Posterior vena cava (tissue), 2 donors: Measurements from ENCODE around the gene KIAA0825. TPM values are rescaled to one million over a fixed set of nuclear protein-coding genes. Genes with fewer than 3 reads are reported as not detected.
"Not testable (repeated sequence)": the region's sequence is repeated elsewhere in the genome, so short reads cannot be mapped to it uniquely, and the experiment has no call there.

ENCODE experiments used
- DNase-seq: peaks from one replicate; pipeline ENCODE4 v3.0.0-alpha.2; 2020; ENCODE audit warnings: low spot score
- intact Hi-C, 2 donors: fragments of 100-400 bp; cut with DNase I; formaldehyde crosslinking; loops; one replicate each; pipeline versions ENCODE4 v1.14.1 to v1.14.2; 2022 to 2023
- total RNA-seq, 2 donors: library from RNA; stranded (reverse); fragmentation: NEBNext Ultra II Directional; extraction: Animal tissue kit (Norgen Biotek cat#: 25700); gene quantifications; one replicate each; pipeline ENCODE4 v1.2.1, GENCODE V29; 2021
- donor health status: DM: yes; HTN: yes; CAD: no.
- donor health status: DM: yes; HTN: yes; CAD: no.

The KIAA0825 gene
- total RNA-seq, 2 donors from 2014 or later = 4.7 to 4.8 TPM

GRCh38 chr5:94168151-94168550, 450.3 kb downstream of the KIAA0825 start:
- intact Hi-C loops = no loop called here
- DNase-seq = no peak

GRCh38 chr5:94161801-94162200, 456.6 kb downstream of the KIAA0825 start:
- intact Hi-C loops = no loop called here
- DNase-seq = no peak

GRCh38 chr5:94159144-94159543, 459.3 kb downstream of the KIAA0825 start:
- DNase-seq = no peak
- intact Hi-C loops = no loop called here

- DNase-seq = no peak
- intact Hi-C loops = no loop called here
Measured at GRCh38 chr5:94157704-94158539, 460.5 kb downstream of the KIAA0825 start.

GRCh38 chr5:94154672-94155071, 463.7 kb downstream of the KIAA0825 start:
- no peak for DNase-seq
- intact Hi-C loops = no loop called here

GRCh38 chr5:94153736-94154450, 464.5 kb downstream of the KIAA0825 start:
- intact Hi-C loops = no loop called here
- no peak for DNase-seq

GRCh38 chr5:94143621-94144020, 474.8 kb downstream of the KIAA0825 start:
- DNase-seq, intact Hi-C loops: not testable (repeated sequence)

- DNase-seq = no peak
- intact Hi-C loops = no loop called here
Measured at GRCh38 chr5:94140300-94140699, 478.1 kb downstream of the KIAA0825 start.

GRCh38 chr5:94130077-94130476, 488.3 kb downstream of the KIAA0825 start:
- no peak for DNase-seq
- intact Hi-C loops = no loop called here

GRCh38 chr5:94125107-94125506, 493.3 kb downstream of the KIAA0825 start:
- intact Hi-C loops = no loop called here

GRCh38 chr5:94116317-94116716, 502.1 kb downstream of the KIAA0825 start:
- intact Hi-C loops, DNase-seq: not testable (repeated sequence)

More at GRCh38 chr5:94125107-94125506, 493.3 kb downstream of the KIAA0825 start:
- DNase-seq = no peak

GRCh38 chr5:94113087-94113486, 505.3 kb downstream of the KIAA0825 start:
- intact Hi-C loops = no loop called here
- no peak for DNase-seq

GRCh38 chr5:94111209-94112004, 507.0 kb downstream of the KIAA0825 start:
- DNase-seq = peak; percentile 99
- intact Hi-C loops = no loop called here

GRCh38 chr5:94103514-94104245, 514.7 kb downstream of the KIAA0825 start:
- DNase-seq = no peak
- intact Hi-C loops = no loop called here

Other genes with a start within 250 kb of the KIAA0825 start
- gene SLF1, start 65 bp upstream of the KIAA0825 start, total RNA-seq = 1 to 10 TPM; 4.3 to 4.4 TPM